HepG2 (cell line): Measurements from ENCODE around the gene CNTD1. TPM values are rescaled to one million over a fixed set of nuclear protein-coding genes. Genes with fewer than 3 reads are reported as not detected.

Source experiments
- BRD4 ChIP-seq: sonication (generic); formaldehyde crosslinking; IDR thresholded peaks from 2 replicates; pipeline ENCODE4 v1.4.0; 2020; ENCODE audit warnings: missing genetic modification reagents
- CEBPG ChIP-seq: IDR thresholded peaks from 2 replicates; pipeline ENCODE4 v1.6.1; 2016
- GZF1 ChIP-seq: sonication (generic); formaldehyde crosslinking; IDR thresholded peaks from 2 replicates; pipeline ENCODE4 v1.5.1; 2020; ENCODE audit warnings: mild to moderate bottlenecking, missing genetic modification reagents
- NFE2L2 ChIP-seq: fragments of 150-350 bp; IDR thresholded peaks from 2 replicates; pipeline ENCODE4 v1.6.1; 2014; ENCODE audit warnings: low read length
- PCBP1 ChIP-seq: fragments of 200-400 bp; formaldehyde crosslinking; IDR thresholded peaks from 2 replicates; pipeline ENCODE4 v1.6.1; 2017; ENCODE audit warnings: mild to moderate bottlenecking, low read depth, low read length, borderline replicate concordance
- RBM39 ChIP-seq: fragments of 200-400 bp; formaldehyde crosslinking; IDR thresholded peaks from one replicate; pipeline ENCODE4 v1.6.1; 2018; ENCODE audit warnings: antibody characterized with exemption, mild to moderate bottlenecking, low read depth, low read length; ENCODE audit not compliant: poor library complexity, severe bottlenecking
- TBX2 ChIP-seq: sonication (generic); formaldehyde crosslinking; IDR thresholded peaks from 2 replicates; pipeline ENCODE4 v1.5.0; 2020; ENCODE audit warnings: missing genetic modification reagents, mild to moderate bottlenecking, borderline replicate concordance
- YY1 ChIP-seq: IDR thresholded peaks from 2 replicates; pipeline ENCODE4 v1.6.1; 2011; ENCODE audit warnings: low read length, low read depth, moderate library complexity, mild to moderate bottlenecking; ENCODE audit not compliant: insufficient read depth, insufficient replicate concordance
- ZMYM3 ChIP-seq: sonication (generic); formaldehyde crosslinking; IDR thresholded peaks from 2 replicates; pipeline ENCODE4 v1.5.1; 2020; ENCODE audit warnings: mild to moderate bottlenecking, missing genetic modification reagents
- ZNF282 ChIP-seq: fragments of 450-650 bp; IDR thresholded peaks from 2 replicates; pipeline ENCODE4 v1.6.1; 2018; ENCODE audit not compliant: partially characterized antibody
- polyA plus RNA-seq, 8 experiments: library from polyadenylated mRNA; depleted of rRNA in 3 of 8; stranded (reverse) in 7 of 8; unstranded in 1 of 8; fragments of >200 nt; fragmentation: Illumina TruSeq in 4 of 8; extraction: Trizol in 4 of 8; gene quantifications; 2 replicates each; pipeline versions ENCODE4 v1.2.1 to v1.2.3, GENCODE V29; 2011 to 2016; ENCODE audit warnings: low read depth in 4 of 8, missing spikeins in 1 of 8, mixed read lengths in 1 of 8; ENCODE audit not compliant: insufficient read depth in 1 of 8
- total RNA-seq, 5 experiments: library from RNA; depleted of rRNA; stranded (reverse); fragments of >200 nt; fragmentation: Illumina TruSeq; extraction: Trizol; gene quantifications; 2 replicates each; pipeline ENCODE4 v1.2.3, GENCODE V29; 2016; ENCODE audit warnings: low read depth in 1 of 5
- TF ChIP-seq, protein P1 (sequence below): sonication (generic); formaldehyde crosslinking; conservative IDR thresholded peaks from 2 replicates; pipeline ENCODE4 v1.4.0; 2020; ENCODE audit warnings: missing genetic modification reagents
- TF ChIP-seq, protein P2 (sequence below): sonication (generic); formaldehyde crosslinking; IDR thresholded peaks from 2 replicates; pipeline ENCODE4 v1.4.0; 2020; ENCODE audit warnings: low read depth, mild to moderate bottlenecking, missing genetic modification reagents
- TF ChIP-seq, protein P3 (sequence below): IDR thresholded peaks from 2 replicates; pipeline ENCODE4 v1.6.1; 2016; ENCODE audit warnings: mild to moderate bottlenecking
- TF ChIP-seq, protein P4 (sequence below): sonication (generic); formaldehyde crosslinking; IDR thresholded peaks from 2 replicates; pipeline ENCODE4 v1.8.0; 2023; ENCODE audit warnings: mild to moderate bottlenecking, missing genetic modification reagents
- TF ChIP-seq, protein P5 (sequence below): sonication (generic); formaldehyde crosslinking; IDR thresholded peaks from 2 replicates; pipeline ENCODE4 v1.4.0; 2020; ENCODE audit warnings: missing genetic modification reagents
- TF ChIP-seq, protein P6 (sequence below): sonication (generic); formaldehyde crosslinking; IDR thresholded peaks from 2 replicates; pipeline ENCODE4 v1.5.1; 2020; ENCODE audit warnings: mild to moderate bottlenecking, missing genetic modification reagents

CNTD1 gene
- total and polyA plus RNA-seq, 2 of the 13 experiments (the other 11 are each of a cell fraction or from before 2014, with no cell fraction given), result 0.11 to 0.15 TPM

DNA sequence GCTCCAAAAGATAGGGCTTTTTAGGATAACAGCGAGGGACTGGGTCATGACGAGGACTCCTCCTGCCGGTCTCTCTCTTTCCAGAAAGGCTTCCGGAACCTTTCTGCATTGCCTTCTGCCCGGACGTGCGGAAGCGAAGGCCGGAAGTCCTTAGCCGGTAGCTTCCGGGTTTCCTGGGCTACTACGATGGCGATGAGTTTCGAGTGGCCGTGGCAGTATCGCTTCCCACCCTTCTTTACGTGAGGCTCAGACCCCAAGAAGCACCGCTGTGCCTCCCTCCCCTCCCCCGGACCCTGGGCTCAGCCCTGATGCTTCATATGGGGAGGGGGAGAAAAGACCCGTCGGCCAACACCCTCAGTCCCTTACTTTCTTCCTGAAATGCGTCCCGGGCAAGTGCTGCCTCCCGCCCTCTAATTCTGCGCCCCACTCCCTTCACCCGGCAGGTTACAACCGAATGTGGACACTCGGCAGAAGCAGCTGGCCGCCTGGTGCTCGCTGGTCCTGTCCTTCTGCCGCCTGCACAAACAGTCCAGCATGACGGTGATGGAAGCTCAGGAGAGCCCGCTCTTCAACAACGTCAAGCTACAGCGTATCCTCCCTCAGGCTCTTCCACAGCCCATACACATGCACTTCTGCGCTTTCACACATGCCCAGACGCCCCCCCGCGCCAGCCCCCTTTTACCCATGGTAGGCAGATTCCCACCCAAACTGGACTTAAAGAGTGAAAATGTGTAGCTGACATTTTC, 25.2 kb upstream of the CNTD1 start, which contains the start of gene VPS25 (continued):
- TF ChIP-seq TBX2 (CRISPR knock-in tag) (peak; percentile 72), BRD4 (CRISPR knock-in tag) (peak; percentile 92; the same call in 1 of the 2 replicates), NFE2L2 (peak; percentile 32; the same call in 1 of the 2 replicates), RBM39 (peak; percentile 72), PCBP1 (peak; percentile 83; the same call in 1 of the 2 replicates), ZNF282 (no peak), CEBPG (CRISPR knock-in tag) (peak; percentile 49; the same call in 1 of the 2 replicates), GZF1 (CRISPR knock-in tag) (no peak; the same call in 1 of the 2 replicates), YY1 (peak; percentile 90), ZMYM3 (CRISPR knock-in tag) (no peak)
- TF ChIP-seq, protein P1, sequence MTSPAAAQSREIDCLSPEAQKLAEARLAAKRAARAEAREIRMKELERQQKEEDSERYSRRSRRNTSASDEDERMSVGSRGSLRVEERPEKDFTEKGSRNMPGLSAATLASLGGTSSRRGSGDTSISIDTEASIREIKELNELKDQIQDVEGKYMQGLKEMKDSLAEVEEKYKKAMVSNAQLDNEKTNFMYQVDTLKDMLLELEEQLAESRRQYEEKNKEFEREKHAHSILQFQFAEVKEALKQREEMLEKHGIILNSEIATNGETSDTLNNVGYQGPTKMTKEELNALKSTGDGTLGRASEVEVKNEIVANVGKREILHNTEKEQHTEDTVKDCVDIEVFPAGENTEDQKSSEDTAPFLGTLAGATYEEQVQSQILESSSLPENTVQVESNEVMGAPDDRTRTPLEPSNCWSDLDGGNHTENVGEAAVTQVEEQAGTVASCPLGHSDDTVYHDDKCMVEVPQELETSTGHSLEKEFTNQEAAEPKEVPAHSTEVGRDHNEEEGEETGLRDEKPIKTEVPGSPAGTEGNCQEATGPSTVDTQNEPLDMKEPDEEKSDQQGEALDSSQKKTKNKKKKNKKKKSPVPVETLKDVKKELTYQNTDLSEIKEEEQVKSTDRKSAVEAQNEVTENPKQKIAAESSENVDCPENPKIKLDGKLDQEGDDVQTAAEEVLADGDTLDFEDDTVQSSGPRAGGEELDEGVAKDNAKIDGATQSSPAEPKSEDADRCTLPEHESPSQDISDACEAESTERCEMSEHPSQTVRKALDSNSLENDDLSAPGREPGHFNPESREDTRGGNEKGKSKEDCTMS (CRISPR knock-in tag), result no peak
- TF ChIP-seq, protein P2, sequence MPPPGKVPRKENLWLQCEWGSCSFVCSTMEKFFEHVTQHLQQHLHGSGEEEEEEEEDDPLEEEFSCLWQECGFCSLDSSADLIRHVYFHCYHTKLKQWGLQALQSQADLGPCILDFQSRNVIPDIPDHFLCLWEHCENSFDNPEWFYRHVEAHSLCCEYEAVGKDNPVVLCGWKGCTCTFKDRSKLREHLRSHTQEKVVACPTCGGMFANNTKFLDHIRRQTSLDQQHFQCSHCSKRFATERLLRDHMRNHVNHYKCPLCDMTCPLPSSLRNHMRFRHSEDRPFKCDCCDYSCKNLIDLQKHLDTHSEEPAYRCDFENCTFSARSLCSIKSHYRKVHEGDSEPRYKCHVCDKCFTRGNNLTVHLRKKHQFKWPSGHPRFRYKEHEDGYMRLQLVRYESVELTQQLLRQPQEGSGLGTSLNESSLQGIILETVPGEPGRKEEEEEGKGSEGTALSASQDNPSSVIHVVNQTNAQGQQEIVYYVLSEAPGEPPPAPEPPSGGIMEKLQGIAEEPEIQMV, result peak; percentile 95
- TF ChIP-seq, protein P3, sequence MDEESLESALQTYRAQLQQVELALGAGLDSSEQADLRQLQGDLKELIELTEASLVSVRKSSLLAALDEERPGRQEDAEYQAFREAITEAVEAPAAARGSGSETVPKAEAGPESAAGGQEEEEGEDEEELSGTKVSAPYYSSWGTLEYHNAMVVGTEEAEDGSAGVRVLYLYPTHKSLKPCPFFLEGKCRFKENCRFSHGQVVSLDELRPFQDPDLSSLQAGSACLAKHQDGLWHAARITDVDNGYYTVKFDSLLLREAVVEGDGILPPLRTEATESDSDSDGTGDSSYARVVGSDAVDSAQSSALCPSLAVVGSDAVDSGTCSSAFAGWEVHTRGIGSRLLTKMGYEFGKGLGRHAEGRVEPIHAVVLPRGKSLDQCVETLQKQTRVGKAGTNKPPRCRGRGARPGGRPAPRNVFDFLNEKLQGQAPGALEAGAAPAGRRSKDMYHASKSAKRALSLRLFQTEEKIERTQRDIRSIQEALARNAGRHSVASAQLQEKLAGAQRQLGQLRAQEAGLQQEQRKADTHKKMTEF (CRISPR knock-in tag), result peak; percentile 92
- TF ChIP-seq, protein P4, sequence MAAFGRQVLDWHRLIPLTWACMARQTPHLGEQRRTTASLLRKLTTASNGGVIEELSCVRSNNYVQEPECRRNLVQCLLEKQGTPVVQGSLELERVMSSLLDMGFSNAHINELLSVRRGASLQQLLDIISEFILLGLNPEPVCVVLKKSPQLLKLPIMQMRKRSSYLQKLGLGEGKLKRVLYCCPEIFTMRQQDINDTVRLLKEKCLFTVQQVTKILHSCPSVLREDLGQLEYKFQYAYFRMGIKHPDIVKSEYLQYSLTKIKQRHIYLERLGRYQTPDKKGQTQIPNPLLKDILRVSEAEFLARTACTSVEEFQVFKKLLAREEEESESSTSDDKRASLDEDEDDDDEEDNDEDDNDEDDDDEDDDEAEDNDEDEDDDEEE (CRISPR knock-in tag), result no peak
- TF ChIP-seq, protein P5, sequence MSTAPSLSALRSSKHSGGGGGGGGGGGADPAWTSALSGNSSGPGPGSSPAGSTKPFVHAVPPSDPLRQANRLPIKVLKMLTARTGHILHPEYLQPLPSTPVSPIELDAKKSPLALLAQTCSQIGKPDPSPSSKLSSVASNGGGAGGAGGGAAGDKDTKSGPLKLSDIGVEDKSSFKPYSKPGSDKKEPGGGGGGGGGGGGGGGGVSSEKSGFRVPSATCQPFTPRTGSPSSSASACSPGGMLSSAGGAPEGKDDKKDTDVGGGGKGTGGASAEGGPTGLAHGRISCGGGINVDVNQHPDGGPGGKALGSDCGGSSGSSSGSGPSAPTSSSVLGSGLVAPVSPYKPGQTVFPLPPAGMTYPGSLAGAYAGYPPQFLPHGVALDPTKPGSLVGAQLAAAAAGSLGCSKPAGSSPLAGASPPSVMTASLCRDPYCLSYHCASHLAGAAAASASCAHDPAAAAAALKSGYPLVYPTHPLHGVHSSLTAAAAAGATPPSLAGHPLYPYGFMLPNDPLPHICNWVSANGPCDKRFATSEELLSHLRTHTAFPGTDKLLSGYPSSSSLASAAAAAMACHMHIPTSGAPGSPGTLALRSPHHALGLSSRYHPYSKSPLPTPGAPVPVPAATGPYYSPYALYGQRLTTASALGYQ (CRISPR knock-in tag), result peak; percentile 37; the same call in 1 of the 2 replicates
- TF ChIP-seq, protein P6, sequence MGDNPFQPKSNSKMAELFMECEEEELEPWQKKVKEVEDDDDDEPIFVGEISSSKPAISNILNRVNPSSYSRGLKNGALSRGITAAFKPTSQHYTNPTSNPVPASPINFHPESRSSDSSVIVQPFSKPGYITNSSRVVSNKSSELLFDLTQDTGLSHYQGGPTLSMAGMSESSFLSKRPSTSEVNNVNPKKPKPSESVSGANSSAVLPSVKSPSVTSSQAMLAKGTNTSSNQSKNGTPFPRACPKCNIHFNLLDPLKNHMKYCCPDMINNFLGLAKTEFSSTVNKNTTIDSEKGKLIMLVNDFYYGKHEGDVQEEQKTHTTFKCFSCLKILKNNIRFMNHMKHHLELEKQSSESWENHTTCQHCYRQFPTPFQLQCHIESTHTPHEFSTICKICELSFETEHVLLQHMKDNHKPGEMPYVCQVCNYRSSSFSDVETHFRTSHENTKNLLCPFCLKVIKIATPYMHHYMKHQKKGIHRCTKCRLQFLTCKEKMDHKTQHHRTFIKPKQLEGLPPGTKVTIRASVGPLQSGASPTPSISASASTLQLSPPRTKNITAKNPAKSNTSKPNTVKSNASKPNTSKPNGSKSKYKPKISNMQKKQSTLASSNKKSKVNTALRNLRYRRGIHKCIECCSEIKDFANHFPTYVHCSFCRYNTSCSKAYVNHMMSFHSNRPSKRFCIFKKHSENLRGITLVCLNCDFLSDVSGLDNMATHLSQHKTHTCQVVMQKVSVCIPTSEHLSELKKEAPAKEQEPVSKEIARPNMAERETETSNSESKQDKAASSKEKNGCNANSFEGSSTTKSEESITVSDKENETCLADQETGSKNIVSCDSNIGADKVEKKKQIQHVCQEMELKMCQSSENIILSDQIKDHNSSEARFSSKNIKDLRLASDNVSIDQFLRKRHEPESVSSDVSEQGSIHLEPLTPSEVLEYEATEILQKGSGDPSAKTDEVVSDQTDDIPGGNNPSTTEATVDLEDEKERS (CRISPR knock-in tag), result no peak
